LNCaP clone FGC (cell line): ENCODE measurements around the gene SUCLG2.

Experiments used
- DNase-seq: peaks from one replicate; pipeline ENCODE4 v3.0.0-alpha.2; 2011; ENCODE audit warnings: low read depth
- H3K4me3 ChIP-seq: 2 replicates; pipeline ENCODE4 v1.5.1; 2011; ENCODE audit warnings: mild to moderate bottlenecking, low read depth, low read length, control low read depth
- TF ChIP-seq, protein P1 (sequence below): IDR thresholded peaks from 2 replicates; pipeline ENCODE4 v1.5.1; 2012; ENCODE audit warnings: mild to moderate bottlenecking; ENCODE audit not compliant: control insufficient read depth, insufficient read depth; ENCODE audit errors: extremely low read depth

The SUCLG2 gene

DNA sequence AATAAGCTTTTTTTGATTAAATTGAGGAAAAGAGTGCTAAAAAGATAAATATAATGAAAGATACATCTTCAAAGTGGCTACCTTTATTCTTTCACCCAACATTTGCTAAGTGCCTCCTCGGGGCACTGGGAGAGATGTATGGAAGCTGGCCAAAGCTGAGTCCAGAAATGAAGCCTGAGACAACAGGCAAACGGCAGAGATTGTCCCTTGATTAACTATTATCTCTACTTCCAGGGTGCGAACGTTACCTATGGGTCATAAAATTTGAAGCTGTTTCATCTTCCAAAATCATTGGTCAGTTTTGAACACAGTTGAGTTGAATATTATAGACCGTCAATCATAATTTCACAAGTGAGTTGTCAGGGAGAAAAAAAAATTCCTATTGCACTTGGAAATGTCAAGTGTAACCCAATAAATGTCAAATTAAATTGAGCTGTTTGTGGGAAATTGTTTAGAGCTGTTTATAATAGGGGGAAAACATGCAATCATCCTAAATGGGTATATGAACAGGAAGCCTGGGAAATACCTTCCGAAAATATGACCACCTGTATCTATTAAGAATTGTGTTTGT lies 73.9 kb downstream of the SUCLG2 start:
- no peak for DNase-seq
- no peak overlapping the region for H3K4me3 ChIP-seq
- TF ChIP-seq, protein P1, sequence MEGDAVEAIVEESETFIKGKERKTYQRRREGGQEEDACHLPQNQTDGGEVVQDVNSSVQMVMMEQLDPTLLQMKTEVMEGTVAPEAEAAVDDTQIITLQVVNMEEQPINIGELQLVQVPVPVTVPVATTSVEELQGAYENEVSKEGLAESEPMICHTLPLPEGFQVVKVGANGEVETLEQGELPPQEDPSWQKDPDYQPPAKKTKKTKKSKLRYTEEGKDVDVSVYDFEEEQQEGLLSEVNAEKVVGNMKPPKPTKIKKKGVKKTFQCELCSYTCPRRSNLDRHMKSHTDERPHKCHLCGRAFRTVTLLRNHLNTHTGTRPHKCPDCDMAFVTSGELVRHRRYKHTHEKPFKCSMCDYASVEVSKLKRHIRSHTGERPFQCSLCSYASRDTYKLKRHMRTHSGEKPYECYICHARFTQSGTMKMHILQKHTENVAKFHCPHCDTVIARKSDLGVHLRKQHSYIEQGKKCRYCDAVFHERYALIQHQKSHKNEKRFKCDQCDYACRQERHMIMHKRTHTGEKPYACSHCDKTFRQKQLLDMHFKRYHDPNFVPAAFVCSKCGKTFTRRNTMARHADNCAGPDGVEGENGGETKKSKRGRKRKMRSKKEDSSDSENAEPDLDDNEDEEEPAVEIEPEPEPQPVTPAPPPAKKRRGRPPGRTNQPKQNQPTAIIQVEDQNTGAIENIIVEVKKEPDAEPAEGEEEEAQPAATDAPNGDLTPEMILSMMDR: no peak

DNA sequence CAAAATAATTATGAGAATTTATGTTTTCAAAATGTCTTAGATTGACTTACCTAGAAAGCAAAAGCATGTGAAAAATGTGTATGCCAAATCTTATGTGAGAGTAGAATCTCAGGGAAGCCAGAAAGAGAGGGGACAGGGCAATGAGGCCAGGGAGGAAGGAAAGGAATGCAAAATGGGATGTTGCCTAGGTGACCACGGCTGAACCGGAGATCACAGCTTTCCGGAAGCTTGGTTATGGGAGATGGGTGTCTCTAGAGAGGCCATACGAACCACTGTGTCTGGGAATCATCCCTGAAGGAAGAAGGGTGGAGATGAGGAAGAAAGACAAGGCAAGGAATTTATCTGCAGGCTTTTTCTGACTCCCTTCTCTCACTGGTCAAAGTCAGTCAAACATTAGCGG lies 76.0 kb downstream of the SUCLG2 start:
- no peak for DNase-seq
- no peak overlapping the region for H3K4me3 ChIP-seq
- TF ChIP-seq, protein P1: no peak

DNA sequence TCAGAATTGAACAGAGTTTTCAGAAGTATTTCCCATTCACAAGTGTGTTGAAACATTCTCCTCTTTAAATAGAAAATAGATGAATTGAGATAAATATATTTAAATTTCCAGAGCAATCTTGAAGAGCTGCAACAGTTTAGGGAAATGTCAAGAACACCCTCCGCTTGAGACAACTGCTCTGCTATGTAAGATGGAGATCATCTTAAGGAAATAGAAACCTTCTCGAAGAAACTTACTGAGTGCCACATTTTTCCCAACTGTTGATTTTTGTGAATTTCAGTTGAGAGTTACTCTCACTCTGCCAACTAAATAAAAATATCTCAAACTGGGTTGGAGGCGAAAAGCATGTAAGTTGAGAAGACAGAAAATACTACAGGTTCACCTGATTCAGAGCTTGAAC lies 78.0 kb downstream of the SUCLG2 start:
- H3K4me3 ChIP-seq: no peak overlapping the region
- TF ChIP-seq, protein P1: no peak
- no peak for DNase-seq

DNA sequence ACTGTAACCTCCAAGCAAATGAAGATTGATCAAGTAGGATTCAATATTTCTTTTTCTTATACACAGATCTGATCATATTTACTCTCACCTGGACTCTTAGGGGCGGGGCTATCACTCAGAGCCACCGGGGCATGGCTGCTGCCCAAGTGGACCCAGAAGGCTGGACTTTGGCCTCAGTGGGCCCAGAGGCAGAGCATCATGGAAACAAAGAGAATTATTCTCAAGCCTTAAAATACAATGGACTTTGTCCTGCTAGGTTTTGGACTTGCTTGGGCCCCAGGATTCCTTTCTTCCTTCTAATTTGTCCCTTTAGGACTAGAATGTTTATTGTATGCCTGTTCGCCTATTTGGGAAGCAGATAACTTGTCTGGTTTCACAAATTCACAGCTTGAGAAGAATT lies 85.1 kb downstream of the SUCLG2 start:
- TF ChIP-seq, protein P1: no peak
- no peak for DNase-seq
- H3K4me3 ChIP-seq: no peak overlapping the region

DNA sequence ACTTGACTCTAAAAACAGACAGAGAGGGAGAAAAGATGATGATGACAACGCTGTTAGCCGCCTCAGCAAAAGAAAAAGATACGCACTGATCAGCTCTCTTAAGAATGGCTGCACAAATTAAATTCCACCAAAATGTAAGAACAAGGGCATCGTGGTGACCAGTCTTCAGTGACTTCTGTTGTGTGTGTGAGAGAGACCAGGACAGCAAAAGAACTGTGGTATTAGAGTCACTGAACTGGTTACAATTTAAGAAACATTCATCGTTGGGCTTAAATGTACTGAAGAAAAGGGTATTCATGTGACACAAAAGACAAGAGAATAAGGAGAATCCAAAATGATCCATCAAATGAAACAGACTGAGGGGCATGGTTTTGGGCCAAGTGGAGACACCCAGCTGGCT lies 86.5 kb downstream of the SUCLG2 start:
- H3K4me3 ChIP-seq: no peak overlapping the region
- TF ChIP-seq, protein P1: no peak
- DNase-seq: no peak

DNA sequence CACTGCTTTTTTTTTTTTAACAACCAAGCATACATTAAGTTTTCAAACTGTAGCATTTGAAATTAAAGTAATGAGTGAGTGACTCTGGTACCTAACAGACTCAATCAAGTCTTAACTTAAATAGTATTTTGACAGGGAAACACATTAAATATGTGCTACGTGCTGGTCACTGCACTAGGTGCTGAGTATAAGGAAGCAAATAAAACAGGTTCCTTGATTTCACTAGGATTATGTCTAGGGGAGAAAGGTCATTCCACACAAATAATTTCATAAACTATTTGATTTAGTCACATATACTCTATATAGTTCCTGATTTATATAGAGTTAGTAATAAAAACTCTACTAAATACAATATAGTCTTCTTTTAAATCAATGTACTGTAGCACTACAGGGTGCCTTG lies 89.4 kb downstream of the SUCLG2 start:
- TF ChIP-seq, protein P1: no peak
- no peak overlapping the region for H3K4me3 ChIP-seq
- DNase-seq: no peak

DNA sequence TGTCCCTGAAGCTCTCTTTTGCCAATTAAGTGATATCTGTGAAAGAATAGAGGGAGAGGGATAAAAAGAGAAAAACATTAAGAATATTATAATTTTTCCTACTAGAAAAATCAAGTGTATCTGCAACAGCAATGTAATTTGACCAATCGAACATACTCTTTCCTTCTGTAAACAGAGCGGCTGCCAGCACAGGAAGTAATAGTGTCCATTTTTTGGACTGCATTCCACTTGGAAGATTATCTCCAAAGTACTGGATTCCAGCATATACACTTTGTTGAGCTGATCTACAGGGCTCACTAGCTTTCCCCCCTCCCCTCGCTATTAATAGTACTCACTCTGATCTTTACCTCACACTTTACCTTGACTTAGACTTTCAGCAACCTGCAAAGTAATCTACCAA lies 90.4 kb downstream of the SUCLG2 start:
- no peak overlapping the region for H3K4me3 ChIP-seq
- no peak for DNase-seq
- TF ChIP-seq, protein P1: no peak
